AG04450 (cell line): ENCODE data around the gene SLX9. TPM values are rescaled to one million over a fixed set of nuclear protein-coding genes. Genes with fewer than 3 reads are reported as not detected.
A peak's percentile ranks its signal among the peaks of the same experiment; 100 is the strongest.

Experiments used
- CTCF ChIA-PET: fragments of 300-600, 350-600 bp; formaldehyde crosslinking; extraction: SDS; loops from one replicate; lab custom pipeline; 2022; ENCODE audit warnings: antibody characterized with exemption, inconsistent platforms; lab: Charles Lee
- POLR2A ChIA-PET: fragments of 350-600 bp; formaldehyde crosslinking; extraction: SDS; loops from one replicate; lab custom pipeline; 2021; ENCODE audit warnings: antibody characterized with exemption, inconsistent platforms; lab: Yijun Ruan, JAX
- DNase-seq: peaks from one replicate; pipeline ENCODE4 v3.0.0-alpha.2; 2011; ENCODE audit warnings: low read depth, low spot score
- H3K27ac ChIP-seq: one replicate; pipeline ENCODE4 v1.5.1; 2012; ENCODE audit warnings: low read depth, low read length, control low read depth
- H3K27me3 ChIP-seq: one replicate; pipeline ENCODE4 v1.6.0; 2012; ENCODE audit warnings: low read length; ENCODE audit not compliant: control insufficient read depth, insufficient read depth
- H3K4me3 ChIP-seq: 2 replicates; pipeline ENCODE4 v1.5.1; 2011; ENCODE audit warnings: mild to moderate bottlenecking, low read depth, low read length, control low read depth
- H3K9me3 ChIP-seq: 2 replicates; pipeline ENCODE4 v1.5.1; 2012; ENCODE audit warnings: low read length; ENCODE audit not compliant: control insufficient read depth, insufficient read depth
- polyA plus RNA-seq: library from polyadenylated mRNA; depleted of rRNA; stranded (reverse); fragments of >200 nt; gene quantifications from 2 replicates; pipeline ENCODE4 v1.2.3, GENCODE V29; 2011
- TF ChIP-seq, protein P1 (sequence below): IDR thresholded peaks from 2 replicates; pipeline ENCODE4 v1.5.1; 2011; ENCODE audit warnings: low read depth, low read length, control low read depth, inconsistent platforms

SLX9 gene
- polyA plus RNA-seq, 1 experiment, result 11.4 TPM

GRCh38 chr21:44959376-44960091 lies 19.7 kb downstream of the SLX9 start:
- H3K9me3 ChIP-seq, result peaks cover 3% of the 10 kb centered on the region; the same call in 1 of the 2 replicates
- ChIA-PET CTCF (interaction anchor here (1.7 kb wide), 1 partner anchor 10 kb away, joined by 11 read pairs; no protein-coding TSS in a partner anchor), POLR2A (interaction anchor here (1.3 kb wide), 1 partner anchor 170 kb away, joined by 3 read pairs; no protein-coding TSS in a partner anchor)
- H3K27ac ChIP-seq, result no peak overlapping the region
- no peak overlapping the region for H3K4me3 ChIP-seq
- TF ChIP-seq, protein P1, sequence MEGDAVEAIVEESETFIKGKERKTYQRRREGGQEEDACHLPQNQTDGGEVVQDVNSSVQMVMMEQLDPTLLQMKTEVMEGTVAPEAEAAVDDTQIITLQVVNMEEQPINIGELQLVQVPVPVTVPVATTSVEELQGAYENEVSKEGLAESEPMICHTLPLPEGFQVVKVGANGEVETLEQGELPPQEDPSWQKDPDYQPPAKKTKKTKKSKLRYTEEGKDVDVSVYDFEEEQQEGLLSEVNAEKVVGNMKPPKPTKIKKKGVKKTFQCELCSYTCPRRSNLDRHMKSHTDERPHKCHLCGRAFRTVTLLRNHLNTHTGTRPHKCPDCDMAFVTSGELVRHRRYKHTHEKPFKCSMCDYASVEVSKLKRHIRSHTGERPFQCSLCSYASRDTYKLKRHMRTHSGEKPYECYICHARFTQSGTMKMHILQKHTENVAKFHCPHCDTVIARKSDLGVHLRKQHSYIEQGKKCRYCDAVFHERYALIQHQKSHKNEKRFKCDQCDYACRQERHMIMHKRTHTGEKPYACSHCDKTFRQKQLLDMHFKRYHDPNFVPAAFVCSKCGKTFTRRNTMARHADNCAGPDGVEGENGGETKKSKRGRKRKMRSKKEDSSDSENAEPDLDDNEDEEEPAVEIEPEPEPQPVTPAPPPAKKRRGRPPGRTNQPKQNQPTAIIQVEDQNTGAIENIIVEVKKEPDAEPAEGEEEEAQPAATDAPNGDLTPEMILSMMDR, result no peak
- H3K27me3 ChIP-seq, result no peaks in the 10 kb centered on the region
- DNase-seq, result no peak

DNA sequence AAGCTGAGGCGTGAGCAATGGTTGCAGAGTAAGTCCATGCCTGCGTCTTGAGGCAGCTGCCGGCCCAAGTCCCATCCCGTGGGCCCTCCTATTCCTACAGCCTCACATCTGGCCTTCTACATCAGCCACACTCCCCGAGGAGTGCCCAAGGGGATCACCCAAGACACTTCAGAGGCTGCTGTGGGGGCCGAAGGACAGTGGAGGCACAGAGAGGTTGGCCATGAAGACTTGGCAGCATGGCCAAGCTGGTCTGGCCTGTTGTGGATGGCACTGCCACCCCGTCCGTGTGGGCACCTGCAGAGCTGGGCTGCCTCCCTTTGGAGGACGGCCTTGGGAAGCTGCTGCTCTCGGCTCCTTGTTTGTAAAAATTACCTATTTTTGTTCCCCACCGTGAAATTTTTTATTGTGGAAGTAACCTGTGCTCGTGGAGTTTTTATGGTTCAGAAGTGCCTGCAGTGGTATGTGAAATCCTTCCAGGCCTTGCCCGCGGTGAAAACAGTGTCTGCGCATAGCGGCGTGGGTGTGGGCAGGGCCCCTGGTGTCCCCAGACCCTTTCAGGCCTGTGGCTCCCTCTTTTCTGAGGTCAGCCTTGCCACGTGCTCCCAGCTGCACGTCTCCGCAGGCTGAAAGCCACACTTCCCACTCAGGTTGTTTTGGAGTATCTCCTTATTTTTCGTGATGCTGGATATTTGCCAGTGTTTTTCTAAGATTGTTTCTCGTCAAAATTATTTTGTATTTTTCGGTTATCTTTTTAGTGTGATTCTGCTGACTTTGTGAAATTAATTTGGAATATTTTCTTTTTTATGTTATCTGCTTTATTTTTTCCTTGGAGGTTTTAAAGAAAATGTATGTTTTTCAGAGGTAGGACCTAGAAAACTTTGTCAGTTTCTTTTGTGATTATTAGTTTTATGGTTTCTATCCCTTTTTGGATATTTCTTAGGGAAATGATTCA lies 20.6 kb downstream of the SLX9 start:
- no peaks in the 10 kb centered on the region for H3K27me3 ChIP-seq
- POLR2A ChIA-PET, result no interaction called here
- no peak overlapping the region for H3K27ac ChIP-seq
- peaks cover 7% of the 10 kb centered on the region for H3K9me3 ChIP-seq
- DNase-seq, result no peak
- H3K4me3 ChIP-seq, result no peak overlapping the region
- TF ChIP-seq, protein P1, result no peak
- CTCF ChIA-PET, result no interaction called here

DNA sequence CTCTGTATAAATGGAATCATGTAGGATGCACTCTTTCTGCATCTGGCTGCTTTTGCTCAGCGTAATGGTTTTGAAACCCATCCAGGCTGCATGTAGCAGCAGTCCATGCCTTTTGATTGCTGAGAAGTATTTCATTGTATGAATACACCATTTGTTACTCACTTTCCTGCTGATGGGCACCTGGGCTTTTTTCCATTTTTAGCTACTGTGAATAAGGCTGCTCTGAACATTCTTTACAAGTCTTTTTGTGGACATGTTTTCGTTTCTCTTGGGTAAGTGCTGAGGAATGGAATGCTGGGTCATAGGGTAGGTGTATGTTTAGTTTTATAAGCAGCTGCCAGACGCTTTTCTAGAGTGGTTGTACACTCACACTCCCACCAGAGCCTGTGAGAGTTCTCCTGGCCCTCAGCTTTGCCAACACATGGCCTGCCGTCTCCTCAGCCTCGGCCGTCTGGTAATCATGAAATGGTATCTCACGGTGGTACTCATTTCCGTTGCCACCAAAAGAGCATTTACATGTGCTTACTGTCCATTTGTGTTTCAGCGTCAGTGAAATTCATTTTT lies 22.7 kb downstream of the SLX9 start:
- POLR2A ChIA-PET, result interaction anchor here (0.5 to 2.1 kb wide), 16 partner anchors 11 to 180 kb away, joined by 3 to 21 read pairs (median 4); partner anchors contain the start of gene ADARB1

GRCh38 chr21:44964381-44964780 lies 24.6 kb downstream of the SLX9 start:
- no peak for DNase-seq
- Histone ChIP-seq H3K27me3 (no peaks in the 10 kb centered on the region), H3K27ac (no peak overlapping the region), H3K9me3 (peaks cover 21% of the 10 kb centered on the region), H3K4me3 (no peak overlapping the region)
- TF ChIP-seq, protein P1, result no peak
- CTCF ChIA-PET, result interaction anchor here (1.0 to 4.7 kb wide), 4 partner anchors 15 to 175 kb away, joined by 4 to 51 read pairs (median 15); no protein-coding TSS in a partner anchor
- POLR2A ChIA-PET, result interaction anchor here (0.9 to 1.4 kb wide), 2 partner anchors 86 kb away, joined by 4 to 9 read pairs; no protein-coding TSS in a partner anchor

More for the DNA sequence above, 22.7 kb downstream of the SLX9 start:
- Histone ChIP-seq H3K27ac (peak overlapping the region; percentile 90), H3K4me3 (no peak overlapping the region), H3K9me3 (peaks cover 21% of the 10 kb centered on the region), H3K27me3 (no peaks in the 10 kb centered on the region)
- CTCF ChIA-PET, result interaction anchor here (1.0 to 4.7 kb wide), 7 partner anchors 13 to 177 kb away, joined by 3 to 51 read pairs (median 7); no protein-coding TSS in a partner anchor
- DNase-seq, result peak; percentile 99
- TF ChIP-seq, protein P1, result no peak
